Thoracic aorta (tissue), 2 donors: ENCODE results near the gene PLXNB1. TPM values are rescaled to one million over a fixed set of nuclear protein-coding genes. Genes with fewer than 3 reads are reported as not detected.

ENCODE experiments used
- ATAC-seq: fragments of 150-250 bp; one replicate; pipeline ENCODE4 v1.8.0; 2017; ENCODE audit warnings: low read depth; ENCODE audit not compliant: insufficient number of reproducible peaks, low FRiP score
- DNase-seq: peaks from one replicate; pipeline ENCODE4 v3.0.0-alpha.2; 2020; ENCODE audit warnings: low spot score
- H3K27ac ChIP-seq, 2 donors: fragments of 200-600 bp; sonication (generic); 1 replicate in 1 of 2; 2 replicates in 1 of 2; pipeline ENCODE4 v1.5.1; 2016; ENCODE audit warnings: mild to moderate bottlenecking in 2 of 2, moderate library complexity in 2 of 2
- H3K27me3 ChIP-seq: fragments of 200-600 bp; sonication (generic); replicated peaks from 2 replicates; pipeline ENCODE4 v1.6.0; 2016; ENCODE audit warnings: mild to moderate bottlenecking; ENCODE audit not compliant: insufficient read depth
- H3K36me3 ChIP-seq: fragments of 200-600 bp; sonication (generic); one replicate; pipeline ENCODE4 v1.5.1; 2016
- H3K4me1 ChIP-seq, 2 donors: fragments of 200-600 bp; sonication (generic); 1 replicate in 1 of 2; 2 replicates in 1 of 2; pipeline versions ENCODE4 v1.5.1 to v1.6.0; 2016; ENCODE audit warnings: low read depth in 2 of 2, mild to moderate bottlenecking in 1 of 2; ENCODE audit not compliant: control insufficient read depth in 1 of 2
- H3K4me3 ChIP-seq: fragments of 200-600 bp; sonication (generic); 2 replicates; pipeline ENCODE4 v1.5.1; 2016; ENCODE audit warnings: mild to moderate bottlenecking
- H3K9me3 ChIP-seq: fragments of 200-600 bp; sonication (generic); 2 replicates; pipeline ENCODE4 v1.5.1; 2016
- total RNA-seq, 2 donors: library from RNA; depleted of rRNA; stranded (reverse); fragments of >200 nt; gene quantifications; one replicate each; pipeline versions ENCODE4 v1.1.0 to v1.2.3, GENCODE V29; 2016
- TF ChIP-seq, protein P1 (sequence below): fragments of 200-600 bp; sonication (generic); IDR thresholded peaks from one replicate; pipeline ENCODE4 v1.5.1; 2019; ENCODE audit warnings: antibody characterized with exemption

The PLXNB1 gene
- total RNA-seq, 2 donors from 2014 or later: 177 to 210 TPM

DNA sequence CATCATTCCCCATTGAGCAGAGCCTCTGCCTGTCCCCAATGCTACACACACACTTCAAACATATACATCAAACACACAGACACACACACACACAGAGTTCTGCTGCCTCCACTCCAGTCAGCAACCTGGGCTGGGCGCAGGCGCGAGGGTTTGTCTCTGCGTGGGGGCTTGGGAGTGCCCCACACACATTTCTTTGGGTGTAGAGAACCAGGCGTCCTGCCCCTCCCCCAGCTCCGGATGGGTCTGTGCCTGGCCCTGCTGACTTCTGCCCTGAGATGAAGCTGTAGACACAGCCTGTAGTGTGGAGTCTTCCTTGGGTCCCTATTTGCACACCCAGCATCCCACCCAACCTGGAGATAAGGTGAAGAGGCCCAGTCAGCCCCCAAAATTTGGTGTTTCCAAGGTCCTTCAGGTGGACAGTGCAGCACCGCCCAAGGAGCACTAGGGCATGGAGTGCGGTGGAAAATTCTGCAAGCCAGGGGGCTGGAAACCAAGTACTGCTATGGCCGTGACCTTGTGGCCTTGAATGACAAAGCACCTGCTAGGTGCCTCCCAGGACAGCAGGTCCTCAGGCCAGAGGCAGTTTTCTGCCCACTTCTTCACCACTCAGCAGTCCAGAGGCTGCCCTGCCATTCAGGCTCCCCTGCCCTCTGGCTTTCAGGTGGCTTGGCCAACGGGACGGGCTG, 31.0 kb downstream of the PLXNB1 start:
- H3K27me3 ChIP-seq: no peaks in the 10 kb centered on the region
- peaks cover 3% of the 10 kb centered on the region for H3K36me3 ChIP-seq
- TF ChIP-seq, protein P1, sequence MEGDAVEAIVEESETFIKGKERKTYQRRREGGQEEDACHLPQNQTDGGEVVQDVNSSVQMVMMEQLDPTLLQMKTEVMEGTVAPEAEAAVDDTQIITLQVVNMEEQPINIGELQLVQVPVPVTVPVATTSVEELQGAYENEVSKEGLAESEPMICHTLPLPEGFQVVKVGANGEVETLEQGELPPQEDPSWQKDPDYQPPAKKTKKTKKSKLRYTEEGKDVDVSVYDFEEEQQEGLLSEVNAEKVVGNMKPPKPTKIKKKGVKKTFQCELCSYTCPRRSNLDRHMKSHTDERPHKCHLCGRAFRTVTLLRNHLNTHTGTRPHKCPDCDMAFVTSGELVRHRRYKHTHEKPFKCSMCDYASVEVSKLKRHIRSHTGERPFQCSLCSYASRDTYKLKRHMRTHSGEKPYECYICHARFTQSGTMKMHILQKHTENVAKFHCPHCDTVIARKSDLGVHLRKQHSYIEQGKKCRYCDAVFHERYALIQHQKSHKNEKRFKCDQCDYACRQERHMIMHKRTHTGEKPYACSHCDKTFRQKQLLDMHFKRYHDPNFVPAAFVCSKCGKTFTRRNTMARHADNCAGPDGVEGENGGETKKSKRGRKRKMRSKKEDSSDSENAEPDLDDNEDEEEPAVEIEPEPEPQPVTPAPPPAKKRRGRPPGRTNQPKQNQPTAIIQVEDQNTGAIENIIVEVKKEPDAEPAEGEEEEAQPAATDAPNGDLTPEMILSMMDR: no peak
- H3K9me3 ChIP-seq: no peaks in the 10 kb centered on the region
- no peak overlapping the region for H3K4me3 ChIP-seq
- DNase-seq (no peak), ATAC-seq (no peak)
- H3K27ac ChIP-seq: no peak overlapping the region
- H3K4me1 ChIP-seq: peaks cover 21 to 28% of the 10 kb centered on the region in 2 donors

DNA sequence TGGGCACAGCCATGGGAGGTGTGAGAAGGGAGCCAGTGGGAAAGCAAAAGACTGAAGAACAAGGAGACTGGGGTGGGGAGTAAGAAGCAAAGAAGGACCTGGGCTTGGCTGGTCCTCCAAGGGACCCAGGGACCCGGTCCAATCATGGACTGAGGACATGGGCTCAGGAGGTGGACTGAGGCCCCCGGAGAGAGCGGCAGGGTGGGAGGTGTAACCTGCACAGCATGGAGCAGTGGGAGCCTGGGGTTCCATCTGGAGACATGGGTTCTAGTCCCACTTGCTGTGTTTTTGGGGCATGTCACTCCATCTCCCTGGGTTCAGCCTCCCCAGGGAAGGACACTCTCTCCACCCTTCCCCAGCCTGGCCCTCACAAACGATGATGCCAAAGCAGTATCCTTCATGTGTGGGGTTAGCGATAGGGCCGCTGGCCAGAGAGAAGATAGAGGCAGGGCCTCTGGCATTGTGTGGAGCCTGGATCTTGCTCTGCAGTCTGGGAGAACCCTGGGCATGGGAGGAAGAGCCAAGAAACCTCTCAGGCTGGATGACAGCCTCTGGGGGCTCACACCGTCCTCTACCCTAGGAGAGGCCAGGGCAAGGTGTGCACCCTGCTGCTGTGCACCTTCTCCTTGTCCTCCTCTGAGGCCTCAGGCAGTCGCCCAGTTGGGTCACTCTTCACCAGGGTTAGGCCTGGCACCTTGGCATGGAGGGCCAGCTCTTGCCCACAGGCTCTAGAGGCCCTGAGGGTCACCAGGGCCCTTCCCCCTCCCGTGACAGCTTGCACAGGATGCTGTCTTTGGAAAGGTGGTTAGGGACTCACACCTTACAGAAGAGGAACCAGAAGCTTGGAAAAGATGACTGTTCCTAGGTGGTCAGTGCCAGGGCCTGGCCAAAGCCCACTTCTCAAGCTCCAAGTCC, 31.9 kb downstream of the PLXNB1 start:
- no peaks in the 10 kb centered on the region for H3K9me3 ChIP-seq

DNA sequence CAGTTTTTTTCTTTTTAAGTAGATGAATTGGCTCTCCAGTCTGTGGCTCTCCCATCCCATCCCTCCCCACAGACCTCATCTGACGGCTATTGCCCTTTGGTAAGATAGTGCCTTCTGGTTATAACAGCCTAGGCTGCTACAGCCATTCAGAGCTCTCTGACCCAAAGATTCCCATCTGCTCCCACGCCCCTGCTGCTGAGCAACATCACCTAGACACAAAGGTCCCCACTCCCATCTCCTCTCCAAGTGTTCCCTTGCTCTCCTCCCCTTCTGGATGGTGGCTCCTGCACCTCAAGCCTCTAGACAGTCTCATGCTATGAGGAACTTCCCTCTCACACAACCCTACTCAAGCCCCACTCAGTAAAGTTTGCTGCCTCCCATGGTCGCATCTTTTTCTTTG, 34.2 kb downstream of the PLXNB1 start:
- H3K27me3 ChIP-seq: no peaks in the 10 kb centered on the region
- H3K4me1 ChIP-seq: no peaks in the 10 kb centered on the region
- H3K4me3 ChIP-seq: no peak overlapping the region
- no peaks in the 10 kb centered on the region for H3K36me3 ChIP-seq
- H3K9me3 ChIP-seq: no peaks in the 10 kb centered on the region
- DNase-seq (no peak), ATAC-seq (no peak)
- TF ChIP-seq, protein P1: no peak
- H3K27ac ChIP-seq: no peak overlapping the region

More for the DNA sequence above, 31.9 kb downstream of the PLXNB1 start:
- DNase-seq: no peak
- TF ChIP-seq, protein P1: no peak
- H3K27ac ChIP-seq: no peak overlapping the region
- H3K36me3 ChIP-seq: no peaks in the 10 kb centered on the region
- no peaks in the 10 kb centered on the region for H3K27me3 ChIP-seq
- H3K4me3 ChIP-seq: no peak overlapping the region
- ATAC-seq: no peak
- H3K4me1 ChIP-seq: peaks cover 14 to 20% of the 10 kb centered on the region in 2 donors

DNA sequence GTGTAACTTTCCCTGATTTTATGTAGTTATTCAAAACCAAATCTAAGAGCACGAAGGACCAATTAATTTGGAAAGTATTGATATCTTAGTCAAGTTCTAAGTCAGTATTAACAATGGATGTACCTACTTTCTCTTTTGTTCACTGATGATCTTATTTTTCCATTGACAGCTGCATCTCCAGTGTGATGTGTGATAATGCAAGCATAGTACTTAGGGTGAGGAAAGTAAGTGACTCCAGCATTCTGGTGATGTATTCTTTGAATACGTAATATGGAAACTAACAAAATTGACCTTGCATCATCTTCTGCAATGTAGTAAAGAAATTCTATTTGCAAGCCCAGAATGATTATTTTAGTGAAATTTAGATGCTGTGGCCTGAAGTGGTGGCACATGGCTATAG, 35.5 kb downstream of the PLXNB1 start:
- H3K9me3 ChIP-seq: no peaks in the 10 kb centered on the region
- TF ChIP-seq, protein P1: no peak
- H3K4me3 ChIP-seq: no peak overlapping the region
- no peaks in the 10 kb centered on the region for H3K36me3 ChIP-seq
- H3K27ac ChIP-seq: no peak overlapping the region
- no peak for DNase-seq
- H3K27me3 ChIP-seq: no peaks in the 10 kb centered on the region
- no peaks in the 10 kb centered on the region for H3K4me1 ChIP-seq
- no peak for ATAC-seq

DNA sequence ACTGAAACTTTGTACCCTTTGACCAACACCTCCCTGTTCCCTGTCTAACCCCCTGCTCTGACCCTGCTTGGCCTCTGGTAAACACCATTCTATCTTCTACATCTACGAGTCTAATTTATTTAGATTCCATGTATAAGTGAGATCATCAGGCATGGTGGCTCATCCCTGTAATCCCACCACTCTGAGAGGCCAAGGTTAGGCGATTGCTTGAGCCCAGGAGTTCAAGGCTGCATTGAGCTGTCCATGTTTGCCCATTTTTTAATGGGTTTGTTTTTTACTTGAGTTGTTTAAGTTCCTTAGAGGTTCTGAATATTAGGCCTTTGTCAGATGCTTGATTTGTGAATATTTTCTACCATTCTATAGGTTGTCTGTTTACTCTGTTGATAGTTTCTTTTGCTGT, 40.9 kb downstream of the PLXNB1 start:
- H3K27ac ChIP-seq: no peak overlapping the region
- ATAC-seq: no peak
- no peaks in the 10 kb centered on the region for H3K36me3 ChIP-seq
- H3K4me1 ChIP-seq: no peaks in the 10 kb centered on the region
- DNase-seq: no peak
- no peaks in the 10 kb centered on the region for H3K27me3 ChIP-seq
- TF ChIP-seq, protein P1: no peak
- no peaks in the 10 kb centered on the region for H3K9me3 ChIP-seq
- H3K4me3 ChIP-seq: no peak overlapping the region
